ENCODE results near the gene CHRNB1.

CHRNB1 gene

GRCh38 chr17:7415784-7416183, 29.1 kb upstream of the CHRNB1 start:
- no peak for DNase-seq (ENCODE audit: low read depth)

GRCh38 chr17:7416323-7416722, 28.5 kb upstream of the CHRNB1 start:
- DNase-seq (ENCODE audit: low read depth) = no peak

- DNase-seq (ENCODE audit: low read depth) = no peak
Observed at GRCh38 chr17:7417056-7417655, 27.7 kb upstream of the CHRNB1 start.

GRCh38 chr17:7418472-7419152, 26.2 kb upstream of the CHRNB1 start:
- DNase-seq (ENCODE audit: low read depth) = no peak

- DNase-seq (ENCODE audit: low read depth) = no peak
Observed at GRCh38 chr17:7419819-7420610, 24.8 kb upstream of the CHRNB1 start, which contains the start of gene SPEM1. Gene SPEM1, plus strand, starts transcription at chr17:7420324. Its CDS starts 61 bp downstream, at chr17:7420385.

- DNase-seq (ENCODE audit: low read depth) = no peak
Observed at GRCh38 chr17:7421186-7421585, 23.7 kb upstream of the CHRNB1 start.

- DNase-seq (ENCODE audit: low read depth) = no peak
Observed at GRCh38 chr17:7423679-7424078, 21.2 kb upstream of the CHRNB1 start.

- DNase-seq (ENCODE audit: low read depth) = no peak
Observed at GRCh38 chr17:7425316-7425715, 19.5 kb upstream of the CHRNB1 start, which contains the start of gene SPEM2. Gene SPEM2, plus strand, starts transcription at chr17:7425616. Its CDS starts 73 bp downstream, at chr17:7425689.

GRCh38 chr17:7425756-7426155, 19.1 kb upstream of the CHRNB1 start:
- no peak for DNase-seq (ENCODE audit: low read depth)

- no peak for DNase-seq (ENCODE audit: low read depth)
Observed at GRCh38 chr17:7426203-7426863, 18.5 kb upstream of the CHRNB1 start.

- no peak for DNase-seq (ENCODE audit: low read depth)
Observed at GRCh38 chr17:7426896-7427489, 17.9 kb upstream of the CHRNB1 start.

GRCh38 chr17:7427549-7427948, 17.3 kb upstream of the CHRNB1 start:
- no peak for DNase-seq (ENCODE audit: low read depth)

- no peak for DNase-seq (ENCODE audit: low read depth)
Observed at GRCh38 chr17:7428557-7428956, 16.3 kb upstream of the CHRNB1 start, which contains the start of gene SPEM3. Gene SPEM3, plus strand, starts transcription at chr17:7428857. Its CDS starts 46 bp downstream, at chr17:7428903.

GRCh38 chr17:7429722-7430121, 15.1 kb upstream of the CHRNB1 start:
- no peak for DNase-seq (ENCODE audit: low read depth)

GRCh38 chr17:7431231-7431630, 13.6 kb upstream of the CHRNB1 start:
- no peak for DNase-seq (ENCODE audit: low read depth)

- no peak for DNase-seq (ENCODE audit: low read depth)
Observed at GRCh38 chr17:7432296-7432695, 12.6 kb upstream of the CHRNB1 start.

- no peak for DNase-seq (ENCODE audit: low read depth)
Observed at GRCh38 chr17:7435676-7436555, 8.9 kb upstream of the CHRNB1 start.

- peak; percentile 59 for DNase-seq (ENCODE audit: low read depth)
Observed at GRCh38 chr17:7436556-7437368, 8.1 kb upstream of the CHRNB1 start.

GRCh38 chr17:7437369-7437863, 7.4 kb upstream of the CHRNB1 start:
- no peak for DNase-seq (ENCODE audit: low read depth)

Data from stimulated activated CD8-positive, alpha-beta memory T cell treated with anti-CD3 and anti-CD28 coated beads, Interleukin-12 subunit alpha, Interleukin-12 subunit beta, amount 100 ng/mL, for 1 hour (primary cell).